Left renal cortex interstitium (tissue), 4 donors: ENCODE results near the gene KIF5C. TPM values are rescaled to one million over a fixed set of nuclear protein-coding genes. Genes with fewer than 3 reads are reported as not detected.

ENCODE experiments used
- DNase-seq, 4 donors: peaks; one replicate each; pipeline ENCODE4 v3.0.0-alpha.2; 2013; ENCODE audit warnings: low read depth in 4 of 4, low spot score in 2 of 4, missing footprints in 1 of 4
- polyA plus RNA-seq, 4 donors: library from polyadenylated mRNA; unstranded; fragments of 120-200 nt; gene quantifications; one replicate each; pipeline ENCODE4 v1.2.1, GENCODE V29; 2013; ENCODE audit not compliant: insufficient read length in 4 of 4

KIF5C gene
- polyA plus RNA-seq, 4 donors: 3.8 to 5.7 (median 4.0) TPM

DNA sequence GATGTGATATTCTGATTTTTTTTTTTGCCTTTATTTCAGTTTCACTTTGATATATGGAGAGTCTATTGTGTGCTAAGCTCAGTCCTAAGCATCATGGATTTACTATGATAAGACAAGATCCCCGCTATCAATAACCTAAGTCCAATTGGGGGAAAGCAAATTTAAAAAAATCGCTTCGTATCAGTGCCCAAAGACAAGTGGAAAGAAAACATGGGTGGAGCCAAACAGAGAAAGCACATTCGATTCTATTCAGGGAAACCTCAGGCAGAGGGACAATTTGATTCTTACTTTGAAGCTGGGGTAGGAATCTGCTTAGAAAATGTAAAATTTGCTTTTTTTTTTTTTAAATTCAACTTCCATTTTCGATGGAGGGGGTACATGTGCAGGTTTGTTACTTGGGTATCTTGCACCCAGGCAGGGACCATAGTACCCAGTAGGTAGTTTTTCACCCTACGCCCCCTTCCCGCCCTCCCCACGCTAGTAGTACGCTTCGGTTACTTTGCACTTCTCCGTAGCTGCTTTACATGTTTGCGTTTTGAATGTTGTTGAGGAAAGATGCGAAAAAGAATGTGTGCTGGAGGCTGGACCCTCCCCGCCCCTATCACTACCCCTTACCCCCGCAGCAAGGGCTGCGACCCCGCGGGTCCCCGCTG lies 12.4 kb downstream of the KIF5C start:
- no peak for DNase-seq

DNA sequence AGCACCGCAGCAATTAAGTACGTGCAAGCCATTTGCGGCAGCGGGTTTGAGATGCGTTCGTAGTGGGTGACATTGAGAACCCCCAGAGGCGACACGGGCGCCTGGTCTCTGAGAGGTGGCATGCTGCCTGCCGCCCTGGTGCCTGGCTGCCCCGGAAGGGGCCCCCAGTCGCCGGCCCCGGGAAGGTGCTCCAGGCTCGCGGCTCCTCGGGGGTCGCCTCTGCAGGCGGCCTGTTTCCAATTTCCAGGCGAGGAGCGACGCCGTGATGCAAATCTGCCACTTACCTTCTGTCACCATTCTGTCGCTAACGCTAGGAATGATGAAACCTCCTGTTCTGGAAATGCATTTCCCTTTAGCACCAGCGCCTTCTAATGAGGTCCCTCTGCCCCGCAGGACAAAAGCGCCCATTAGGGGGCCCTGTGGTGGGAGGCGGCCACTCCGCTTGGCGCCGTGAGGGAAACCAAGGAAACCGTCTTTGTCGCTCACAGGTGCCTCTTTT lies 13.0 kb downstream of the KIF5C start:
- no peak for DNase-seq

DNA sequence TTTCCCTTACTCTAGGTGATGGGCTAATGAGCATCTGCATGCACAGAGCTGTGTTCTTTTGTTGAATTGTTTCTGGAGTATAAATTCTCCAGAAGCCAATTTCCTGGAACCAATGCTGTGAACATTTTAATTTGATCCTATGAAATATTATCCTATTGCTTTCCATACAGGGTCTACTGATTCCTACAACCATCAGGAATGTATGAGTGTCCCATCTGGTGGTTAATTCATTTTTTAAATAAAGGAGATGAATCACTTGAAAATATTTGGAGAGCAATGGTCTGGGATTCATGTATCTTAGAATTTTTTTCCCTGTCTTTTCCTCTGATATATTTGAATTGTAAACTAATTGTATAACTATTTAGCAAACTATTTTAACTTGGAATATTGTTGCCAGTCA lies 14.0 kb downstream of the KIF5C start:
- no peak for DNase-seq

DNA sequence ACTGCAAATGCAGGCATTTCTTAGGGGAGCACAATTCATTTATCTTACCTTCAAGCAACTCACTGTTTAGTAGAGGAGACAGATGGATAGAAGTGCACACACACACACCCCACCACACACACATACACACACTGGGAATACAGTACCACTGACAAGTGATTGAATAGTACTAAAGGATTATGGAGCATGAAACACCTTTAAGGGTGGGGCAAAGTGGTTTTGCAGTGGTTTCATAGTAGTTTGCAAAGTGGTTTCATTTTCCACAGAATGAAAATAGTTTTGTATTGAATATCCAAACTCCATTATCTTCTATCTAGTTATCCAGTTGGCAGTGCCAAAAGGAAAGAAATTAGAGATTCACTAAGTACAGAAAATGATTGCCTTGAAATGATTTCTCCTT lies 18.9 kb downstream of the KIF5C start:
- DNase-seq: no peak

DNA sequence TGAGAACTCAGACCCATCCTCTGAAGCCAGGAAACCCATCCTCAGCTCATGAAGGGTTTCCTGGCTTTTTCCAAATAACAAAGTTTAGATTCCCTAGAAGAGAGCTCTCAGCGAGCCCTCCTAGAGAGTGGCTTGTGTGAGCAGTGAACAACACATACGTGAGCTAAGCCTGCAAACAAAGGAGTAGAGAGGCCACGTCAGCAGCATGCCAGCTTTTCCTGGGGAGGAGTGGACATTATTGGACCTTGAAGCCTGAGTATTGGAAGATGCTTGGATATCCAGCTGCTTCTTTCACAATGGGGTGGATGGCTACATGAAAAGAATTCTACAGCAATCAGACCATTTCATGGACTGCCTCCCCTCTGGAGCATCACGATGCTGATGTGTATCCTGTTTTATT lies 21.1 kb downstream of the KIF5C start:
- no peak for DNase-seq

DNA sequence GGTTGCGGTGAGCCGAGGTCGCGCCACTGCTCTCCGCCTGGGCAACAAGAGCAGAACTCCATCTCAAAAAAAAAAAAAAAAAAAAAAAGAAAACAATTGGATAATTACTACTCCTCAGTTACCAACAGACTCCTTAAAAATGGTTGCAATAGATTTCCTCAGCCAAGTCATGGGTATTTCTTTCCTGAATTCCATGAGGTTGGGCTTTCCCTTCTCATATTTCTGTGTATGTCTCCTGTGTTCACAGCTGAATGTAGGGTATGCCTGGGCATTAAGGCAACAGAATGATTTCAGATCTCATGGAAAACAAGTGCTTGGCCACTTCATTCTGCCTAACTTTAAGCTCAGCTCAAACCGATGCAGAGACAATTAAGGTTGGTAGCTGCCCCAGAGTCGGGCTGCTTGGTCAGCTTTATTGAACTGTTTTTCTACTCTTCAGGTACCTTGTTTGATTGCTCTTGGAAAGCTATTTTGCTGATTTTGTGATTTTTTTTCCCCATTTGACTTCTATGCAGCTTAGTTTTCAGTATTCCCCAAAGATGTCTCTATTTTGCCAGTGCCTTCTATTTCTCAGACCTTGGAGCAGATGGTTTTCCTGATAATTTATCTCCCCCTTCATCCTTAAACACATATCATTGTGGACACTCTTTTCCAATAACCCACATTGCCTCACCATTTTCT lies 24.8 kb downstream of the KIF5C start:
- DNase-seq: no peak

- no peak for DNase-seq
Measured at GRCh38 chr2:148900350-148900837, 25.4 kb downstream of the KIF5C start.

DNA sequence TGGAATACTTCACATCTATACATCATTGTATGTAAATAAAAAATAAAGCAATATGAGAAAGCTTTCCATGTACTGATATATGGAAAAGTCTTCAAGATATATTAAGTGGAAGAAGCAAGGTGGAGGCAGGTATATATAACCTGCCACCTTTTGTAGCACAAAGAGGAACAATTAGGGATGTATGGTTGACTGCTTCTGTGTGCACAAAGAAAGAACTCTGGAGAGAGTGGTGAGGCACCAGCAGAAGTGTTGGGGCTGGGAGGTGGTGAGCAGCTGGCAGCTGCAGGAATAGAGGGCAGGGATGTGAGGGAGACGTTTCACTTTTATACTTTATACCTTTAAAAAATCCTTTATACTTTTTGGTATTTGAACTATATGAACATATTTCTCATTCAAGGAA lies 26.1 kb downstream of the KIF5C start:
- no peak for DNase-seq

DNA sequence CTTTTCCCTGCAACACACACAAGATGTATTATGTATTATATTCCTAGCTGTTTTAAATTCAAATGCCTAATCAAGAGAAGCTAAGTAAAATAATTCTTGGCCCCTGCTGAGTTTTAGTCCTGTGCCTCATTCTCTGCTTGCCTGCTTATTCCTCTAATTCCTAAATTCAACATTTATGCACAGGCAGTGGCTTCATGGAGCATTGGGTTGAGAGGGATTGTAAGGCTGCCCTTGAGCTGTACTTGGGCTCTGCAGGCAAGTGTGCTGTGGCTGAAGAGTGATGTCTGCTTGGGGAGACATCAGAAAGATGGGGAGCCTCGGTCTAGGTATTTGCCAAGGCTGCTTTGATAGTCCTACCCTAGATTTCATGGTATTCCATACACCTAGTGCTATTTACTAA lies 27.8 kb downstream of the KIF5C start:
- no peak for DNase-seq

DNA sequence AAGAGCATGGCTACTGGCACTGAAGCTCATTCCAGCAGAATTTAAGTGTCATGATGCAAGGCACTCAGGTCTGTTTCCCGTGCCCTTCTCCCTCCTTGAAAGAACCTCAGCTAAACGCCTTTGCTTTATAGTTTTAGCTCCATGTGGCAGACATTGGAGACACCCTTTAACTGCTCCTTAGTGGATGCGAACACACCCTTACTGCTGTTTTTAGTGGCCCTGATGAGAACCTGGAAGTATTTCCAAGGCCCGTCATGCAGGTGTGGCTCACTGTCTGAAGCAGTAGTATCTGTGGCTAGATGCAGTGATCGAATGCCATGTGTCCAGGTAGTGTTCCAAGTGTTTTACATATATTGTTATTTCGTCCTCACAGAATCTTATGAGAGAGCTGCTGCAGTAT lies 28.3 kb downstream of the KIF5C start:
- no peak for DNase-seq

- no peak for DNase-seq
Measured at GRCh38 chr2:148903979-148904378, 29.0 kb downstream of the KIF5C start.

GRCh38 chr2:148906124-148906523 lies 31.1 kb downstream of the KIF5C start:
- DNase-seq: no peak

DNA sequence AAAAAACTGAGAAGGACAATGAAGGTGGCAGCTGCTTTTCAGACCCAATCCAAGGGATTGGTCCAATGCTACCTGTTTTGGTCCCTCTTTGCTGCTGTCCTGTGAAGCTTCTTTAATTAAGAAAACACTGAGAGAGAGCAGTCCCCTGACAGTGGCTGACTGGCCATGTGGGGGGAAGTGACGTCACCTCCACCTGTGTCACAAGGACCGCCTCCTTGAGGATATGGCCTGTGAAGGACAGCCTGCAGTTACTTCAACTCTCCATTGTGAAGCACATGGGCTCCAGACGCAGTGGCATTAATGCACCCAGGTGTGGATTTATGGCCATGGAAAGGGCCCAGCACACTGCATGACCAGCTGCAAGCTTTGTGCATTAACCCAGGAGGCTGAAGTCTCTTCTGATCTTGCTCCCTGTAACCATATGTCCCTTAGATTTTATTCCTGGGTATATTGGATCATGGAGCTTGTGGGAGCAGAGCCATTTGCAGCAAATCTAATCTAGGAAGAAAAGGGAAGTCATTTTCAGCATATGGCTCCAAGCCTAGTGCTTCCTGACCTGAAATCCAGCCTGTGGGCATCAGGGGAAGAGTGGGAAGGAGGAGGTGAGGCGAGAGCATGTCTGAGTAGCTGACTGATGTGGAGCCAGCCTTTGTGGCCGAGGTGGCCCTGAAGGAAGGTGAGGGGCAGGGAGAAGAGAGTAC lies 32.2 kb downstream of the KIF5C start:
- DNase-seq: no peak

- no peak for DNase-seq
Measured at GRCh38 chr2:148909114-148909513, 34.1 kb downstream of the KIF5C start.

- DNase-seq: no peak
Measured at GRCh38 chr2:148913061-148913460, 38.0 kb downstream of the KIF5C start.

GRCh38 chr2:148913492-148913891 lies 38.5 kb downstream of the KIF5C start:
- no peak for DNase-seq

- DNase-seq: no peak
Measured at GRCh38 chr2:148914463-148914862, 39.4 kb downstream of the KIF5C start.

GRCh38 chr2:148917431-148917830 lies 42.4 kb downstream of the KIF5C start:
- no peak for DNase-seq

DNA sequence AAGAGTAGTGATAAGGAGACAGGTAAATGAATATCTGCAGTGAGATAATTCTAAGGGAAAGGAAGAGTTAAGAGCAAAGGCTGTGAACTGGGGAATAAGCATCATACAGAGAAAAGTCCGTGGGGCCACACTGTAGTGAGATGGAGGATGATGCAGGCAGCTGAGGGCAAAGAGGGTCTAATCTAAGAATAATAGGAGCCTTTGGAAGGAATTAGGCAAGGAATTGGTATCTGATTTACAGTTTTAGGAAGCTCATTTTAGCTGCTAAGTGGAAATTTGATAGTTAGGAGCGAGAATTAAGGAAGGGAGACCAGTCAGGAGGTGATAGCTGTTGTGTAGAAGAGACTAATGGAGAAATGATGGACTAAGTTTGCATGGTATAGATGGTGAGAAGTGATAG lies 43.5 kb downstream of the KIF5C start:
- DNase-seq: no peak

GRCh38 chr2:148920559-148920958 lies 45.5 kb downstream of the KIF5C start:
- DNase-seq: no peak

- no peak for DNase-seq
Measured at GRCh38 chr2:148922062-148922461, 47.0 kb downstream of the KIF5C start.
